ENCODE results near the gene PLEKHA1. TPM values are rescaled to one million over a fixed set of nuclear protein-coding genes. Genes with fewer than 3 reads are reported as not detected.

PLEKHA1 gene
- total and polyA plus RNA-seq, 2 donors (not counting 1 experiment from before 2014, with no cell fraction given), result 9.0 to 34.0 TPM

GRCh38 chr10:122373721-122374120 lies 787 bp upstream of the PLEKHA1 start:
- Histone ChIP-seq H3K9ac (ENCODE audit: low read length) (peak overlapping the region; percentile 92), H4K20me1 (ENCODE audit: control insufficient read depth, insufficient read depth, low read length, poor library complexity, severe bottlenecking) (peaks cover 9% of the 10 kb centered on the region), H3K36me3 (replicated peaks in 1 of 2; ENCODE audit: control extremely low read depth in 1 of 2, control insufficient read depth in 1 of 2, extremely low read depth in 1 of 2, insufficient read depth in 2 of 2, low read length in 1 of 2) (no peaks in the 10 kb centered on the region), H3K9me3 (ENCODE audit: control extremely low read depth in 1 of 3, control insufficient read depth in 2 of 3, insufficient read depth in 1 of 3, low read length in 2 of 3) (no peaks in the 10 kb centered on the region), H3K27ac (ENCODE audit: low read length in 2 of 2) (peak overlapping the region in 1 of 2 donors; percentile 3), H3K4me2 (replicated peaks; ENCODE audit: low read depth, low read length, poor library complexity, severe bottlenecking) (peak overlapping the region; percentile 88), H3K27me3 (replicated peaks in 1 of 4; ENCODE audit: control extremely low read depth in 1 of 4, control insufficient read depth in 3 of 4, insufficient read depth in 4 of 4, low read length in 3 of 4) (peaks cover 0 to 38% (median 20%) of the 10 kb centered on the region in 4 experiments), H3K79me2 (ENCODE audit: control insufficient read depth, insufficient read depth, low read length) (peaks cover 38% of the 10 kb centered on the region), H3K4me3 (ENCODE audit: control extremely low read depth in 1 of 5, extremely low read depth in 1 of 5, insufficient read depth in 1 of 5, low read depth in 2 of 5, low read length in 4 of 5) (peak overlapping the region; percentile 3 to 84 (median 68)), H2AFZ (ENCODE audit: insufficient read depth, low read depth, low read length, poor library complexity, severe bottlenecking) (peak overlapping the region; percentile 84), H3K4me1 (ENCODE audit: control insufficient read depth in 2 of 2, insufficient read depth in 2 of 2, low read length in 2 of 2) (peaks cover 13 to 17% of the 10 kb centered on the region in 2 donors)
- intact Hi-C loops (cut with micrococcal nuclease), result loop anchor here (1.0 to 2.0 kb wide), 6 partner anchors 25 to 635 kb away; partner anchors contain the start of genes ATE1, FAM24B, IKZF5 and NSMCE4A
- WGBS (ENCODE audit: insufficient coverage), result 35% methylated on average over 12 of the region's 13 CpGs
- CTCF ChIA-PET, result interaction anchor here (1.7 to 2.3 kb wide), 3 partner anchors 30 to 75 kb away, joined by 4 to 12 read pairs (median 11); no protein-coding TSS in a partner anchor
- H3K27me3 Mint-ChIP-seq, result peaks cover 32% of the 10 kb centered on the region
- peak overlapping the region; percentile 66 for H3K27ac Mint-ChIP-seq
- peaks cover 22% of the 10 kb centered on the region for H3K4me1 Mint-ChIP-seq
- ATAC-seq (ENCODE audit: low read depth), result no peak
- H3K9me3 Mint-ChIP-seq (ENCODE audit: insufficient read depth), result no peaks in the 10 kb centered on the region
- TF ChIP-seq CTCF (IDR thresholded peaks at IDR 0.05) (no peak), EZH2 (IDR thresholded peaks at IDR 0.05; ENCODE audit: borderline replicate concordance, insufficient read depth, low read depth, low read length, poor library complexity, severe bottlenecking) (no peak)
- DNase-seq, result no peak
- POLR2A ChIA-PET, result interaction anchor here (0.7 to 1.2 kb wide), 2 partner anchors 10 to 581 kb away, joined by 3 to 4 read pairs; partner anchors contain the start of gene C10orf88
- peak overlapping the region; percentile 92 for H3K4me3 Mint-ChIP-seq

Data from B cell (primary cell).